ENCODE data around the gene PPP2R5D. TPM values are rescaled to one million over a fixed set of nuclear protein-coding genes. Genes with fewer than 3 reads are reported as not detected.

Gene PPP2R5D
- total and polyA plus RNA-seq, 9 of the 15 experiments (the other 6 are each of a cell fraction or from before 2014, with no cell fraction given), result 1.3 to 96.1 (median 38.4) TPM

GRCh38 chr6:43013097-43013842 is 28.9 kb downstream of the PPP2R5D start (continued):
- peak in 1 of 2 experiments; percentile 95; a peak in 2 of 4 replicates for TF ChIP-seq ZNF639 (CRISPR knock-in tag; conservative IDR thresholded peaks at IDR 0.05 in 1 of 2, IDR thresholded peaks at IDR 0.05 in 1 of 2)
- no peak for TF ChIP-seq E2F1 (CRISPR knock-in tag; IDR thresholded peaks at IDR 0.05)
- TF ChIP-seq NKRF (IDR thresholded peaks at IDR 0.05; ENCODE audit: borderline replicate concordance), result peak; percentile 84
- TF ChIP-seq THAP7 (CRISPR knock-in tag; IDR thresholded peaks at IDR 0.05), result no peak
- TF ChIP-seq CXXC5 (CRISPR knock-in tag; IDR thresholded peaks at IDR 0.05), result no peak
- TF ChIP-seq ZNF586 (CRISPR knock-in tag; conservative IDR thresholded peaks at IDR 0.05), result no peak
- TF ChIP-seq DDX20 (tag; IDR thresholded peaks at IDR 0.05; ENCODE audit: low read depth), result no peak
- no peak for TF ChIP-seq ZNF589 (CRISPR knock-in tag; IDR thresholded peaks at IDR 0.05; ENCODE audit: low read depth)
- no peak for TF ChIP-seq CBX2 (IDR thresholded peaks at IDR 0.05; ENCODE audit: insufficient read depth, low read length, poor library complexity, severe bottlenecking)
- TF ChIP-seq TBP (optimal IDR thresholded peaks at IDR 0.05; ENCODE audit: low read depth, low read length), result no peak
- TF ChIP-seq CREB5 (CRISPR knock-in tag; IDR thresholded peaks at IDR 0.05), result no peak
- no peak for TF ChIP-seq NCOR1 (IDR thresholded peaks at IDR 0.05)
- peak; percentile 34; the same call in 1 of the 2 replicates for TF ChIP-seq ZBTB9 (CRISPR knock-in tag; IDR thresholded peaks at IDR 0.05)
- TF ChIP-seq E2F6 (IDR thresholded peaks at IDR 0.05; ENCODE audit: borderline replicate concordance in 1 of 2, extremely low read depth in 1 of 2, insufficient read depth in 1 of 2, insufficient read length in 1 of 2, low read depth in 1 of 2, low read length in 1 of 2, poor library complexity in 1 of 2, severe bottlenecking in 1 of 2), result no peak

Measured in K562 (cell line).